HCT116 (cell line): ENCODE results near the gene MLANA. TPM values are rescaled to one million over a fixed set of nuclear protein-coding genes. Genes with fewer than 3 reads are reported as not detected.

Experiments
- ATAC-seq: fragments of 200-7000 bp; cut with Tn5 transposase; 2 replicates; pipeline ENCODE4 v1.9.1; 2020; ENCODE audit warnings: mild to moderate bottlenecking, moderate library complexity
- BruUV-seq: library from RNA; stranded (reverse); fragments of 400-500 nt; replicated peaks from 2 replicates; lab custom pipeline; 2021; lab: Mats Ljungman, UMichigan
- CTCF ChIA-PET: fragments of 300-600 bp; sonication (Branson Sonifier 250); formaldehyde crosslinking; loops from one replicate; lab custom pipeline; 2021; ENCODE audit warnings: antibody characterized with exemption; lab: Charles Lee
- POLR2A ChIA-PET: fragments of 300-600, 350-600 bp; sonication (Branson Sonifier 250); formaldehyde crosslinking; loops from one replicate; lab custom pipeline; 2021; ENCODE audit warnings: antibody characterized with exemption; lab: Charles Lee
- RAD21 ChIA-PET, 2 experiments: fragments of 300-600 bp; sonication (Branson Sonifier 250); formaldehyde crosslinking; loops; one replicate each; lab custom pipeline; 2023; ENCODE audit warnings: low total read pairs in 2 of 2; ENCODE audit not compliant: uncharacterized antibody in 2 of 2, unreplicated experiment in 2 of 2, low non-redundant PET in 1 of 2; lab: Charles Lee
- DNase-seq: peaks from one replicate; pipeline ENCODE4 v3.0.0-alpha.2; 2010; ENCODE audit warnings: low read depth, low spot score
- H2AFZ ChIP-seq: fragments of 200-600 bp; shearing (Covaris generic), sonication (generic); 2 replicates; pipeline ENCODE4 v1.6.1; 2017; ENCODE audit warnings: low read depth, mixed run types, mixed read lengths, antibody characterized with exemption, low read length; ENCODE audit not compliant: poor library complexity, severe bottlenecking
- H3K27ac ChIP-seq: 2 replicates; pipeline ENCODE4 v1.5.1; 2012; ENCODE audit warnings: low read depth, low read length
- H3K27me3 ChIP-seq: fragments of 200-600 bp; sonication (generic); 2 replicates; pipeline ENCODE4 v1.6.1; 2016; ENCODE audit warnings: mixed run types, low read length, mixed read lengths; ENCODE audit not compliant: insufficient read depth
- H3K36me3 ChIP-seq, 2 experiments: fragments of 200-500 bp in 1 of 2; fragments of 200-600 bp in 1 of 2; sonication (Bioruptor generic) in 1 of 2; sonication (generic) in 1 of 2; 2 replicates each; pipeline versions ENCODE4 v1.5.1 to v1.6.1; 2014 to 2016; ENCODE audit warnings: low read length in 2 of 2, inconsistent platforms in 1 of 2, mixed read lengths in 1 of 2, mixed run types in 1 of 2; ENCODE audit not compliant: insufficient read depth in 2 of 2, control insufficient read depth in 1 of 2
- H3K4me1 ChIP-seq, 2 experiments: fragments of 200-600 bp in 1 of 2; sonication (generic) in 1 of 2; 2 replicates each; pipeline versions ENCODE4 v1.5.1 to v1.6.1; 2012 to 2017; ENCODE audit warnings: low read length in 2 of 2, inconsistent platforms in 1 of 2, mild to moderate bottlenecking in 1 of 2, mixed read lengths in 1 of 2, mixed run types in 1 of 2, moderate library complexity in 1 of 2; ENCODE audit not compliant: insufficient read depth in 2 of 2, control insufficient read depth in 1 of 2
- H3K4me2 ChIP-seq: fragments of 200-600 bp; sonication (generic); 2 replicates; pipeline ENCODE4 v1.6.1; 2017; ENCODE audit warnings: mixed run types, low read length, mixed read lengths
- H3K4me3 ChIP-seq, 2 experiments: fragments of 200-600 bp in 1 of 2; sonication (generic) in 1 of 2; replicated peaks in 1 of 2; 2 replicates each; pipeline ENCODE4 v1.5.1; 2011 to 2016; ENCODE audit warnings: low read length in 2 of 2, control low read depth in 1 of 2, low read depth in 1 of 2, mild to moderate bottlenecking in 1 of 2, mixed read lengths in 1 of 2, mixed run types in 1 of 2
- H3K79me2 ChIP-seq: fragments of 200-600 bp; sonication (generic); 2 replicates; pipeline ENCODE4 v1.6.1; 2017; ENCODE audit warnings: mild to moderate bottlenecking, mixed run types, low read length, moderate library complexity, mixed read lengths; ENCODE audit not compliant: insufficient read depth
- H3K9ac ChIP-seq: fragments of 200-600 bp; sonication (generic); 2 replicates; pipeline ENCODE4 v1.6.1; 2016; ENCODE audit warnings: low read length, mixed read lengths
- H3K9me2 ChIP-seq: fragments of 200-600 bp; sonication (generic), shearing (Covaris generic); 2 replicates; pipeline ENCODE4 v1.6.1; 2017; ENCODE audit warnings: mixed run types, mild to moderate bottlenecking, moderate library complexity; ENCODE audit not compliant: insufficient read depth
- H3K9me3 ChIP-seq, 2 experiments: fragments of 200-500 bp in 1 of 2; fragments of 200-600 bp in 1 of 2; sonication (Bioruptor generic) in 1 of 2; sonication (generic) in 1 of 2; 2 replicates each; pipeline ENCODE4 v1.6.1; 2014 to 2017; ENCODE audit warnings: low read length in 2 of 2, mixed read lengths in 2 of 2, inconsistent platforms in 1 of 2, low read depth in 1 of 2, mild to moderate bottlenecking in 1 of 2, mixed run types in 1 of 2, moderate library complexity in 1 of 2; ENCODE audit not compliant: control insufficient read depth in 1 of 2, insufficient read depth in 1 of 2
- H4K20me1 ChIP-seq: fragments of 200-600 bp; sonication (generic), shearing (Covaris generic); 2 replicates; pipeline ENCODE4 v1.6.1; 2017; ENCODE audit warnings: mixed run types, mild to moderate bottlenecking, moderate library complexity; ENCODE audit not compliant: insufficient read depth
- CEBPB ChIP-seq: IDR thresholded peaks from 2 replicates; pipeline ENCODE4 v1.6.1; 2012; ENCODE audit warnings: low read depth
- EGR1 ChIP-seq: IDR thresholded peaks from 2 replicates; pipeline ENCODE4 v1.6.1; 2012; ENCODE audit warnings: low read depth
- ELF1 ChIP-seq: IDR thresholded peaks from 2 replicates; pipeline ENCODE4 v1.6.1; 2012; ENCODE audit warnings: low read depth, borderline replicate concordance
- EZH2phosphoT487 ChIP-seq: fragments of 200-600 bp; IDR thresholded peaks from 2 replicates; pipeline ENCODE4 v1.6.1; 2018; ENCODE audit warnings: antibody characterized with exemption, borderline replicate concordance
- JUND ChIP-seq: IDR thresholded peaks from 2 replicates; pipeline ENCODE4 v1.6.1; 2012
- POLR2AphosphoS5 ChIP-seq: IDR thresholded peaks from 2 replicates; pipeline ENCODE4 v1.6.1; 2011; ENCODE audit warnings: mild to moderate bottlenecking, low read depth, low read length, moderate library complexity
- SP1 ChIP-seq: IDR thresholded peaks from 2 replicates; pipeline ENCODE4 v1.6.1; 2012; ENCODE audit warnings: low read depth
- SRF ChIP-seq: IDR thresholded peaks from 2 replicates; pipeline ENCODE4 v1.6.1; 2012; ENCODE audit warnings: low read depth
- TCF7L2 ChIP-seq: IDR thresholded peaks from 2 replicates; pipeline ENCODE4 v1.7.0; 2011; ENCODE audit warnings: borderline replicate concordance, inconsistent platforms; ENCODE audit not compliant: insufficient read depth, insufficient read length; ENCODE audit errors: extremely low read depth
- YY1 ChIP-seq: IDR thresholded peaks from 2 replicates; pipeline ENCODE4 v1.6.1; 2011; ENCODE audit warnings: low read length, low read depth, moderate library complexity, mild to moderate bottlenecking; ENCODE audit not compliant: insufficient replicate concordance; ENCODE audit errors: extremely low read depth
- ZFX ChIP-seq: fragments of 450-650 bp; IDR thresholded peaks from 2 replicates; pipeline ENCODE4 v1.6.1; 2017
- intact Hi-C: fragments of 100-400 bp; cut with micrococcal nuclease; formaldehyde crosslinking; loops from 2 replicates; pipeline ENCODE4 v1.10.0; 2022
- total RNA-seq: library from RNA; stranded (reverse); gene quantifications from one replicate; pipeline ENCODE4 v1.2.1, GENCODE V29; 2021; ENCODE audit not compliant: unreplicated experiment
- TF ChIP-seq, protein P1 (sequence below): IDR thresholded peaks from 2 replicates; pipeline ENCODE4 v1.6.1; 2012; ENCODE audit warnings: low read depth
- TF ChIP-seq, protein P2 (sequence below): IDR thresholded peaks from 2 replicates; pipeline ENCODE4 v1.6.1; 2011; ENCODE audit warnings: mild to moderate bottlenecking, low read length, moderate library complexity; ENCODE audit not compliant: insufficient replicate concordance; ENCODE audit errors: extremely low read depth

Gene MLANA
- total RNA-seq, 1 experiment from 2014 or later: not detected

GRCh38 chr9:5920860-5921328 lies 30.2 kb downstream of the MLANA start (continued):
- TF ChIP-seq, protein P1, sequence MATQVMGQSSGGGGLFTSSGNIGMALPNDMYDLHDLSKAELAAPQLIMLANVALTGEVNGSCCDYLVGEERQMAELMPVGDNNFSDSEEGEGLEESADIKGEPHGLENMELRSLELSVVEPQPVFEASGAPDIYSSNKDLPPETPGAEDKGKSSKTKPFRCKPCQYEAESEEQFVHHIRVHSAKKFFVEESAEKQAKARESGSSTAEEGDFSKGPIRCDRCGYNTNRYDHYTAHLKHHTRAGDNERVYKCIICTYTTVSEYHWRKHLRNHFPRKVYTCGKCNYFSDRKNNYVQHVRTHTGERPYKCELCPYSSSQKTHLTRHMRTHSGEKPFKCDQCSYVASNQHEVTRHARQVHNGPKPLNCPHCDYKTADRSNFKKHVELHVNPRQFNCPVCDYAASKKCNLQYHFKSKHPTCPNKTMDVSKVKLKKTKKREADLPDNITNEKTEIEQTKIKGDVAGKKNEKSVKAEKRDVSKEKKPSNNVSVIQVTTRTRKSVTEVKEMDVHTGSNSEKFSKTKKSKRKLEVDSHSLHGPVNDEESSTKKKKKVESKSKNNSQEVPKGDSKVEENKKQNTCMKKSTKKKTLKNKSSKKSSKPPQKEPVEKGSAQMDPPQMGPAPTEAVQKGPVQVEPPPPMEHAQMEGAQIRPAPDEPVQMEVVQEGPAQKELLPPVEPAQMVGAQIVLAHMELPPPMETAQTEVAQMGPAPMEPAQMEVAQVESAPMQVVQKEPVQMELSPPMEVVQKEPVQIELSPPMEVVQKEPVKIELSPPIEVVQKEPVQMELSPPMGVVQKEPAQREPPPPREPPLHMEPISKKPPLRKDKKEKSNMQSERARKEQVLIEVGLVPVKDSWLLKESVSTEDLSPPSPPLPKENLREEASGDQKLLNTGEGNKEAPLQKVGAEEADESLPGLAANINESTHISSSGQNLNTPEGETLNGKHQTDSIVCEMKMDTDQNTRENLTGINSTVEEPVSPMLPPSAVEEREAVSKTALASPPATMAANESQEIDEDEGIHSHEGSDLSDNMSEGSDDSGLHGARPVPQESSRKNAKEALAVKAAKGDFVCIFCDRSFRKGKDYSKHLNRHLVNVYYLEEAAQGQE: no peak
- TF ChIP-seq YY1: no peak
- TF ChIP-seq POLR2AphosphoS5: no peak
- TF ChIP-seq, protein P2, sequence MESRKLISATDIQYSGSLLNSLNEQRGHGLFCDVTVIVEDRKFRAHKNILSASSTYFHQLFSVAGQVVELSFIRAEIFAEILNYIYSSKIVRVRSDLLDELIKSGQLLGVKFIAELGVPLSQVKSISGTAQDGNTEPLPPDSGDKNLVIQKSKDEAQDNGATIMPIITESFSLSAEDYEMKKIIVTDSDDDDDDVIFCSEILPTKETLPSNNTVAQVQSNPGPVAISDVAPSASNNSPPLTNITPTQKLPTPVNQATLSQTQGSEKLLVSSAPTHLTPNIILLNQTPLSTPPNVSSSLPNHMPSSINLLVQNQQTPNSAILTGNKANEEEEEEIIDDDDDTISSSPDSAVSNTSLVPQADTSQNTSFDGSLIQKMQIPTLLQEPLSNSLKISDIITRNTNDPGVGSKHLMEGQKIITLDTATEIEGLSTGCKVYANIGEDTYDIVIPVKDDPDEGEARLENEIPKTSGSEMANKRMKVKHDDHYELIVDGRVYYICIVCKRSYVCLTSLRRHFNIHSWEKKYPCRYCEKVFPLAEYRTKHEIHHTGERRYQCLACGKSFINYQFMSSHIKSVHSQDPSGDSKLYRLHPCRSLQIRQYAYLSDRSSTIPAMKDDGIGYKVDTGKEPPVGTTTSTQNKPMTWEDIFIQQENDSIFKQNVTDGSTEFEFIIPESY: no peak

- no TSS peak for BruUV-seq
- H3K9me2 ChIP-seq: no peaks in the 10 kb centered on the region
- no peak overlapping the region for H3K4me2 ChIP-seq
- no peaks in the 10 kb centered on the region for H3K9me3 ChIP-seq
- ChIA-PET POLR2A (no interaction called here), RAD21 (no interaction called here), CTCF (no interaction called here)
- ATAC-seq (no peak), DNase-seq (no peak)
- H3K4me1 ChIP-seq: no peaks in the 10 kb centered on the region
- no peaks in the 10 kb centered on the region for H3K79me2 ChIP-seq
- H4K20me1 ChIP-seq: no peaks in the 10 kb centered on the region
- no peak overlapping the region for H3K9ac ChIP-seq
- H3K27me3 ChIP-seq: no peaks in the 10 kb centered on the region
- H3K27ac ChIP-seq: no peak overlapping the region
- H3K36me3 ChIP-seq: peaks cover 0 to 6% of the 10 kb centered on the region in 2 experiments; a peak in 1 of 4 replicates
- H2AFZ ChIP-seq: no peak overlapping the region
- H3K4me3 ChIP-seq: no peak overlapping the region
- intact Hi-C loops: no loop called here
- TF ChIP-seq, protein P2: no peak
- TF ChIP-seq EZH2phosphoT487: no peak
- no peak for TF ChIP-seq JUND
- no peak for TF ChIP-seq SP1
- TF ChIP-seq SRF: no peak
- TF ChIP-seq CEBPB: no peak
- TF ChIP-seq, protein P1: no peak
- TF ChIP-seq ELF1: no peak
- TF ChIP-seq YY1: no peak
- TF ChIP-seq EGR1: no peak
- TF ChIP-seq ZFX: no peak
- no peak for TF ChIP-seq TCF7L2
Measured at GRCh38 chr9:5922192-5922591, 31.5 kb downstream of the MLANA start.
